H9 (cell line): ENCODE results near the gene GRIP2. TPM values are rescaled to one million over a fixed set of nuclear protein-coding genes. Genes with fewer than 3 reads are reported as not detected.

Experiments
- DNase-seq: peaks from one replicate; pipeline ENCODE4 v3.0.0-alpha.2; 2017
- H2AFZ ChIP-seq: one replicate; pipeline ENCODE4 v1.6.1; 2013; ENCODE audit warnings: mild to moderate bottlenecking, low read length, control low read depth, moderate library complexity
- H2AK5ac ChIP-seq: 2 replicates; pipeline ENCODE4 v1.6.1; 2013; ENCODE audit warnings: low read length, control low read depth, mixed read lengths; ENCODE audit not compliant: insufficient read length
- H2BK120ac ChIP-seq: one replicate; pipeline ENCODE4 v1.6.1; 2013; ENCODE audit warnings: low read depth, mild to moderate bottlenecking, low read length, control low read depth, inconsistent platforms; ENCODE audit not compliant: poor library complexity, severe bottlenecking
- H2BK12ac ChIP-seq: 2 replicates; pipeline ENCODE4 v1.6.1; 2013; ENCODE audit warnings: low read length, control low read depth, mixed read lengths, low read depth; ENCODE audit not compliant: insufficient read length
- H2BK15ac ChIP-seq: 2 replicates; pipeline ENCODE4 v1.6.1; 2013; ENCODE audit warnings: low read depth, low read length, control low read depth
- H2BK20ac ChIP-seq: one replicate; pipeline ENCODE4 v1.6.1; 2013; ENCODE audit warnings: low read depth, mild to moderate bottlenecking, low read length, control low read depth, inconsistent platforms; ENCODE audit not compliant: poor library complexity, severe bottlenecking
- H2BK5ac ChIP-seq: 2 replicates; pipeline ENCODE4 v1.6.1; 2013; ENCODE audit warnings: low read length, control low read depth, mixed read lengths; ENCODE audit not compliant: insufficient read length
- H3K14ac ChIP-seq: 2 replicates; pipeline ENCODE4 v1.6.1; 2013; ENCODE audit warnings: low read length, control low read depth; ENCODE audit not compliant: insufficient read depth
- H3K18ac ChIP-seq: 2 replicates; pipeline ENCODE4 v1.6.1; 2013; ENCODE audit warnings: low read depth, mild to moderate bottlenecking, mixed read lengths, low read length, control low read depth; ENCODE audit not compliant: insufficient read length
- H3K23ac ChIP-seq: 2 replicates; pipeline ENCODE4 v1.6.1; 2013; ENCODE audit warnings: low read length, control low read depth, mixed read lengths, low read depth; ENCODE audit not compliant: insufficient read length
- H3K23me2 ChIP-seq: 2 replicates; pipeline ENCODE4 v1.6.1; 2013; ENCODE audit warnings: low read depth, mild to moderate bottlenecking, mixed read lengths, low read length, control low read depth; ENCODE audit not compliant: insufficient read length, poor library complexity, severe bottlenecking
- H3K27ac ChIP-seq: 2 replicates; pipeline ENCODE4 v1.5.1; 2013; ENCODE audit warnings: low read length, control low read depth, mixed read lengths, low read depth; ENCODE audit not compliant: insufficient read length
- H3K27me3 ChIP-seq: 2 replicates; pipeline ENCODE4 v1.6.1; 2013; ENCODE audit warnings: low read length, control low read depth, inconsistent platforms; ENCODE audit not compliant: insufficient read depth
- H3K4ac ChIP-seq: 2 replicates; pipeline ENCODE4 v1.6.1; 2013; ENCODE audit warnings: low read depth, mild to moderate bottlenecking, control low read depth, inconsistent platforms, low read length, moderate library complexity
- H3K4me1 ChIP-seq: 2 replicates; pipeline ENCODE4 v1.6.1; 2013; ENCODE audit warnings: low read length, control low read depth, inconsistent platforms; ENCODE audit not compliant: insufficient read depth
- H3K4me2 ChIP-seq: 2 replicates; pipeline ENCODE4 v1.6.1; 2013; ENCODE audit warnings: low read length, control low read depth, mixed read lengths; ENCODE audit not compliant: insufficient read length, insufficient read depth
- H3K56ac ChIP-seq: 2 replicates; pipeline ENCODE4 v1.6.1; 2013; ENCODE audit warnings: low read depth, mild to moderate bottlenecking, mixed read lengths, low read length, control low read depth; ENCODE audit not compliant: insufficient read length
- H3K79me1 ChIP-seq: 2 replicates; pipeline ENCODE4 v1.6.1; 2013; ENCODE audit warnings: low read depth, mild to moderate bottlenecking, moderate library complexity, low read length, control low read depth, inconsistent platforms; ENCODE audit not compliant: insufficient read depth, poor library complexity, severe bottlenecking
- H3K79me2 ChIP-seq: 2 replicates; pipeline ENCODE4 v1.6.1; 2013; ENCODE audit warnings: low read length, control low read depth, inconsistent platforms; ENCODE audit not compliant: insufficient read depth
- H3K9ac ChIP-seq: 2 replicates; pipeline ENCODE4 v1.6.1; 2013; ENCODE audit warnings: low read length, control low read depth, mixed read lengths; ENCODE audit not compliant: insufficient read length; ENCODE audit errors: extremely low read depth
- H3K9me3 ChIP-seq: one replicate; pipeline ENCODE4 v1.6.1; 2013; ENCODE audit warnings: low read depth, low read length, inconsistent platforms; ENCODE audit not compliant: control insufficient read depth
- H3T11ph ChIP-seq: one replicate; pipeline ENCODE4 v1.6.1; 2013; ENCODE audit warnings: mild to moderate bottlenecking, low read length, control low read depth, inconsistent platforms
- H4K20me1 ChIP-seq: one replicate; pipeline ENCODE4 v1.6.1; 2013; ENCODE audit not compliant: control insufficient read depth, insufficient read length, insufficient read depth
- H4K5ac ChIP-seq: 2 replicates; pipeline ENCODE4 v1.6.1; 2013; ENCODE audit warnings: low read depth, mild to moderate bottlenecking, mixed read lengths, low read length, control low read depth; ENCODE audit not compliant: insufficient read length
- H4K8ac ChIP-seq: replicated peaks from 2 replicates; pipeline ENCODE4 v1.6.1; 2013; ENCODE audit warnings: low read length, control low read depth, mixed read lengths, low read depth; ENCODE audit not compliant: insufficient read length
- H4K91ac ChIP-seq: 2 replicates; pipeline ENCODE4 v1.6.1; 2013; ENCODE audit warnings: low read depth, mild to moderate bottlenecking, moderate library complexity, mixed read lengths, low read length, control low read depth; ENCODE audit not compliant: insufficient read length
- H3K27ac Mint-ChIP-seq, 3 experiments: 2 replicates in 2 of 3; 3 replicates in 1 of 3; pipeline ENCODE4 v1.8.0; 2020 to 2021; ENCODE audit warnings: mixed read lengths in 3 of 3, mild to moderate bottlenecking in 1 of 3, moderate library complexity in 1 of 3
- H3K27me3 Mint-ChIP-seq: 2 replicates; pipeline ENCODE4 v1.8.0; 2021; ENCODE audit warnings: low read depth, mild to moderate bottlenecking, moderate library complexity, mixed read lengths
- H3K36me3 Mint-ChIP-seq, 3 experiments: 2 replicates in 2 of 3; 3 replicates in 1 of 3; pipeline ENCODE4 v1.8.0; 2020 to 2021; ENCODE audit warnings: low read depth in 3 of 3, mixed read lengths in 3 of 3; ENCODE audit not compliant: insufficient read depth in 1 of 3
- H3K4me1 Mint-ChIP-seq, 2 experiments: 2 replicates each; pipeline ENCODE4 v1.8.0; 2020; ENCODE audit warnings: mixed read lengths in 2 of 2
- H3K4me3 Mint-ChIP-seq, 2 experiments: 2 replicates in 1 of 2; 3 replicates in 1 of 2; pipeline ENCODE4 v1.8.0; 2020 to 2021; ENCODE audit warnings: mild to moderate bottlenecking in 2 of 2, mixed read lengths in 2 of 2, moderate library complexity in 1 of 2
- H3K9me3 Mint-ChIP-seq, 2 experiments: 2 replicates in 1 of 2; 3 replicates in 1 of 2; pipeline ENCODE4 v1.8.0; 2020; ENCODE audit warnings: mild to moderate bottlenecking in 2 of 2, mixed read lengths in 2 of 2, moderate library complexity in 1 of 2
- CTCF ChIP-seq: fragments of 200-600 bp; sonication (generic); conservative IDR thresholded peaks from 3 replicates; pipeline ENCODE4 v1.8.0; 2021; ENCODE audit warnings: antibody characterized with exemption, mild to moderate bottlenecking
- WGBS: extraction: QIAGEN DNeasy Blood & Tissue Kit; methylation state at CpG from one replicate; pipeline ENCODE4 v1.1.7; 2013; ENCODE audit warnings: missing lambda C conversion rate, low lambda C conversion rate, mixed read lengths; ENCODE audit not compliant: insufficient read length; ENCODE audit errors: extremely low coverage; 5-methylcytosine and 5-hydroxymethylcytosine counted together
- total RNA-seq: library from RNA; stranded (reverse); gene quantifications from 2 replicates; pipeline ENCODE4 v1.2.1, GENCODE V29; 2021

Gene GRIP2
- total RNA-seq, 1 experiment from 2014 or later = 3.1 TPM

- no peak overlapping the region for H3K4ac ChIP-seq
- no peak overlapping the region for H3T11ph ChIP-seq
- no peak overlapping the region for H2AFZ ChIP-seq
- peaks cover 33 to 35% of the 10 kb centered on the region in 2 experiments for H3K4me1 Mint-ChIP-seq
- H3K4me1 ChIP-seq = peaks cover 3% of the 10 kb centered on the region; the same call in 1 of the 2 replicates
- no peak overlapping the region for H3K18ac ChIP-seq
- H3K23me2 ChIP-seq = no peaks in the 10 kb centered on the region
- no peak overlapping the region for H2BK20ac ChIP-seq
- H3K27ac ChIP-seq = no peak overlapping the region
- H3K9me3 Mint-ChIP-seq = no peaks in the 10 kb centered on the region
- no peak overlapping the region for H2BK120ac ChIP-seq
- no peak overlapping the region for H3K14ac ChIP-seq
- TF ChIP-seq CTCF = no peak
- H3K23ac ChIP-seq = no peak overlapping the region
- H4K5ac ChIP-seq = no peak overlapping the region
- H4K8ac ChIP-seq = no peak overlapping the region
- H2BK15ac ChIP-seq = no peak overlapping the region
- no peak overlapping the region for H3K56ac ChIP-seq
- H3K9me3 ChIP-seq = no peaks in the 10 kb centered on the region
- H3K79me1 ChIP-seq = peaks cover 4% of the 10 kb centered on the region
- H3K4me3 Mint-ChIP-seq = no peak overlapping the region
- no peak overlapping the region for H2AK5ac ChIP-seq
- peak overlapping the region; percentile 33 to 79 (median 49); a peak in 4 of 7 replicates for H3K27ac Mint-ChIP-seq
- peaks cover 7 to 12% (median 9%) of the 10 kb centered on the region in 3 experiments; a peak in 5 of 7 replicates for H3K36me3 Mint-ChIP-seq
- no CpG with 5 or more reads among the region's 13 CpGs for WGBS
- H3K4me2 ChIP-seq = no peak overlapping the region
- H3K79me2 ChIP-seq = peaks cover 1% of the 10 kb centered on the region; the same call in 1 of the 2 replicates
- H3K27me3 Mint-ChIP-seq = no peaks in the 10 kb centered on the region
- H2BK5ac ChIP-seq = no peak overlapping the region
- peaks cover 3% of the 10 kb centered on the region for H4K20me1 ChIP-seq
- no peak overlapping the region for H4K91ac ChIP-seq
- no peak overlapping the region for H2BK12ac ChIP-seq
- no peak overlapping the region for H3K9ac ChIP-seq
- DNase-seq = no peak
- no peaks in the 10 kb centered on the region for H3K27me3 ChIP-seq
These were observed 100.5 kb downstream of the GRIP2 start for GRCh38 chr3:14439501-14440167.

Other genes starting within 250 kb of the GRIP2 start
- gene SLC6A6, start 137.7 kb downstream of the GRIP2 start, total RNA-seq = 70.8 and 72.6 TPM in 2 replicates
- 11.5 and 15.2 TPM in 2 replicates for gene CCDC174, start 111.4 kb upstream of the GRIP2 start, total RNA-seq
- not detected in 2 replicates for gene C3orf20, start 134.8 kb upstream of the GRIP2 start, total RNA-seq